ENCODE data around the gene SPAG16.

Gene SPAG16

DNA sequence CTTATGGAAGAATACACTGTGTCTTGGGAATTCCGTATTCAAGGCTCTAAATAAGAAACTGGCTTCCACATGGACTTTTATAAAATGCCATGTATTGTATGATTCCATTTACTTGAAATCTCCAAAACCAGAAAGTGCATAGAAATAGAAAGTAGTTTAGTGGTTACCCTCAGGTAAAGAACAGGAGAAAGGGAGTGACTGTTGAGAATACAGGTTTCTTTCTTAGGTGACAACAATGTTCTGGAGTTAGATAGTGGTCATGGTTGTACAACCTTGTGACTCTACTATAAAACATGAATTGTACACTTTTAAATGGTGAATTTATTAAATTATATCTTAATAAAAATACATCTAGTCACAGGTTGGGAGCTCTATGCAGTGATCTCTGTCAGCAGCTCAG is 481.8 kb downstream of the SPAG16 start:
- FAIRE-seq (no peak), DNase-seq (ENCODE audit: insufficient read length, low spot score) (no peak)
- no peak for TF ChIP-seq POLR2A (IDR thresholded peaks at IDR 0.05; ENCODE audit: low read depth, low read length)

DNA sequence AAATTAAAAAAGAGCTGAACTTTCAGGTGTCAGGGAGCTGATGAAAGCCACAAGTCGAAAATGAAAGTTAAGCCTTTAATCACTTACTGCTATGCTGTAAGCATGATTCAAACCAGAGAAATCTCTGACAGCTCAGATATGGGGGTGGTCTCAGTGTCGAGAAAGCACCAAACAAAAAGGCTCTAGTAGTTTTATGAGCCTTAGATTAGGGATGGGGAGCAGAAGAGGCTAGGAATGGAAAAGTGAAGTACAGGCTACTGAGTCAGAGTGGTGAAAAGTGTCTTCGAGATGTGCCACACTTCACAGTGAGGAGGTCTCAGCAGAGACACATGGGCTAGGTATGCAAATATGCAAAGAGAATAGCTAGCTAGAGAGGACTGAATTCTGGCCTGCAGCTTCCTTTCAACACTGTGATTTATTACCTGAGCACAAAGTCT is 482.2 kb downstream of the SPAG16 start:
- FAIRE-seq (no peak), DNase-seq (ENCODE audit: insufficient read length, low spot score) (no peak)
- TF ChIP-seq POLR2A (IDR thresholded peaks at IDR 0.05; ENCODE audit: low read depth, low read length), result no peak

DNA sequence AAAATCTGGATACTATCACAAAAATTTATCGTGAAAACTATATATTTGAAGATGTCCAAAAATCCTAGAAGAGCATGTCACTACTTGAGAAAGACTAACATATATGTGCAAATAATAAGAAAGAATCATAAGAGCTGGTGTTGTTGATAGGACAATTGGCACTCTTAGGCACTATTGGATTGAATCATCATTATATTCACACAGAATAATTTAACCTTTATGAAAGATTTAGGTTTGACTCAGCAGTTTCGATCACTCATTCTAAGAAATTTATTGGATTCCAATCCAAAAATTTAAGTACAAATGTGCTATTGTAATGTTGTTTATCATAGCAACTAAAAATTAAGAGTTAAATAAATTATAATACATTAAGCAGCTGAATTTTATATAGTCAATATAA is 503.6 kb downstream of the SPAG16 start:
- DNase-seq (ENCODE audit: insufficient read length, low spot score) (no peak), FAIRE-seq (no peak)
- TF ChIP-seq POLR2A (IDR thresholded peaks at IDR 0.05; ENCODE audit: low read depth, low read length), result no peak

DNA sequence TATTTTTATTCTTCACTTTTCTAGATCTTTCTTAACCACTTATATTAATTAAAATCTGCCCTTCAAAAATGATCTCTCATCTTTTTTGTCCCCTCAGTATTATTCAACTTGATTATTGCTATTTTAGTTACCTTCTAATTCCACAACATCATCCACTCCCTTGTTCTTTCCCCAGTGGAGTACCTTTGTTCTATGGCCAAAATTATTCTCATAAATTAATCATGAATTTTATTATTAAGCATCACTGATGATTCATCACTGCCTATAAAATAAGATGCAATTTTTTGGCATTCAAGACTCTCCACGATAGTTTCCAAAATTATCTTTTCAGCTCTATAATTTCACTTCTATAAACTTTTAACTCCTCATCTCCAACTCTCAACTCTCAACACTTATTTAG is 505.7 kb downstream of the SPAG16 start:
- DNase-seq (ENCODE audit: insufficient read length, low spot score) (no peak), FAIRE-seq (no peak)
- TF ChIP-seq POLR2A (IDR thresholded peaks at IDR 0.05; ENCODE audit: low read depth, low read length), result no peak

DNA sequence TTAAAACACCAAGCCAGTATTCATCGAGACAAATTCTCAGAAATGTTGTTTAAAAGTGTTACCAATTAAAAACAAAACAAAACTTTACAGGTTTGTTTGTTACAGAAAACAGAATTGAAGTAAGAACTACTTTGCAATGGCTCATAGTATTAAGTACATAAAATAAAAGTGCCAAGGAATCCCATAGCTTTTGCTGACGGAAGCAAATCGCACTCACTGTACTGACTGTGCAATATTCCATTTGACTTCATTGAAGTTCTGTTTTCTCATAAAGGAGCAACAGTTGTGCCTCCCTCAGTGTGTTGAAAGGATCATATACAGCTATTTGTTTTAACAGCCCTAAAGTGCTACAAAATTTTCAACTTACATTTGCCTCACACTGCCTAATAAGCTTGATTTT is 507.8 kb downstream of the SPAG16 start:
- no peak for TF ChIP-seq POLR2A (IDR thresholded peaks at IDR 0.05; ENCODE audit: low read depth, low read length)
- FAIRE-seq, result no peak
- DNase-seq (ENCODE audit: insufficient read length, low spot score), result no peak

DNA sequence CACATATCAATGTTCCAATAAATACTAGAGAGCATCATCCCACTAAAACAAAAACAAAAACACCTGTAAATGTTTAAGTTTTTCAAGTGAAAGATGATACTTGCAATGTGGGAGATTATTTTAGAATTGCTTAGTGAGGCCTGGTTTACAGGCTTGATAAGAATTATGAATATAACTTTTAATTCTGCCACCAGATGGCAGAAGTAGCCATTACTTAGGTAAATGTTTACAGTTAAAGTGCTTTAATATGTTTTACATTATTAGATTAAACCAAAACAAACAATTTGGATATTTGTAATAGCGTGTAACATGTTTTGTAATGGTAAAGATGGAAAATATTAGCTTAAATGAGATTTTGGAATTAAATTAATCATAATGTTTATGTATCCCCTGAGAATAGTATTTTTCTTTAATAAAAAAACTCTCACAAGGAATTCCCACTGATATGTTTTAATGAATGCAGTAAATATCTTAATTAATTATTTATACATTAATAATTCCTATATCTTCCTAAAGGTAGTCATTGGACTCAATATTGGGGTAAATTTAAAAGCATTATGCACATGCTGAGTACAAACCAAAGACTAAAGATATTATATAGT is 522.0 kb downstream of the SPAG16 start:
- no peak for FAIRE-seq
- TF ChIP-seq POLR2A (IDR thresholded peaks at IDR 0.05; ENCODE audit: low read depth, low read length), result no peak
- DNase-seq (ENCODE audit: insufficient read length, low spot score), result no peak

DNA sequence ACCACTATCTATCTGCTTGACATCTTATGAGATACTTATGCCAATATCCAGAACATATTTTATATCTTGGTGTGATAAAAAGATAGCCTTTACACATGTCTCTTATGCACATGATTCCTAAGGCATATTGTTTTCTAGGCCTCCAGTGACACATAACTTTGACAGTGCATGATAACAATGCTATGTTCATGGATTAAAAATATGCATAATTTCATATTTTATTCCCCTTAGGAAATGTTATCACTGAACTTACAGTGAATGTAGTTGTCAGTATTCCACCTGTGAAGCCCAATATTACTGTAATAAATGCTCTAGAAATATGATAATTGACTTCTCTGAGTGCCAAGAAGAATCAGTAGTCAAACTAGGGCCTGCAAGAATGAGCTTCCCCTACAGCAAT is 532.3 kb downstream of the SPAG16 start:
- DNase-seq (ENCODE audit: insufficient read length, low spot score), result no peak
- TF ChIP-seq POLR2A (IDR thresholded peaks at IDR 0.05; ENCODE audit: low read depth, low read length), result no peak
- no peak for FAIRE-seq

DNA sequence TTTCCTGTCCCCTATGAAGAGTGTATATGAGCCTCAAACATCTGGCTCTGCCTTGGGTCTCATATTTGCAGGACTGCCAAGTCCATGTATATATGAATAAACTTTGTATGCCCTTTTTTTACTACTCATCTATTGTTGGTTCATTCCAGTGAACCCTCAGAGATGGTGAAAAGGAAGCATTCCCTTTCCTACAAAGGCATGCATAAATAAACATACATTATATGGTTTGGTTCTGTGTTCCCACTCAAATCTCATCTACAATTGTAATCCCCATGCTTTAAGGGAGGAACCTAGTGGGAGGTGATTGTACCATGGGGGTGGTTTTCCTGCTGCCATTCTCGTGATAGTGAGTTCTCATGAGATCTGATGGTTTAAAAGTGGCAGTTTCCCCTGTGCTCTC is 534.2 kb downstream of the SPAG16 start:
- no peak for FAIRE-seq
- DNase-seq (ENCODE audit: insufficient read length, low spot score), result no peak
- TF ChIP-seq POLR2A (IDR thresholded peaks at IDR 0.05; ENCODE audit: low read depth, low read length), result no peak

DNA sequence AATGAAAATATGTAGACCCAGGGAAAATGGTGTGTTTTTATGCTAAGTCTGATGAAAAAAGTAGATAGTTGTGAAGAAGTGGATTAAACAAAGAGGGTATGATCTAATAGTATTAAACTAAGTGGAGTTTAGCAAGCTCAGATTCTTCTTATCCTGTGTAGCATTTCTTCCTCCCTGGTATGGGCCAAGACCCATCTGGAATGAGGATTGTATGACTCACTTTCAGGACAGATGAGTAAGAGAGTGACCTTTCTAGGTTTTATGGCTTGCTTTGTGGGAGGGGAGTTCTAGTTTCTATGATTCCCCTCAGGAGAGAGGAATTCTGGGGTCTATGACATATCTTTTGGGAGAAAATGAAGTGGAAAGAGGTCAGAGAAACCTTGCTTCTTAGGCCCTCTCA is 550.1 kb downstream of the SPAG16 start:
- TF ChIP-seq POLR2A (IDR thresholded peaks at IDR 0.05; ENCODE audit: low read depth, low read length), result no peak
- peak; percentile 7 for DNase-seq (ENCODE audit: insufficient read length, low spot score)
- peak; percentile 76 for FAIRE-seq

DNA sequence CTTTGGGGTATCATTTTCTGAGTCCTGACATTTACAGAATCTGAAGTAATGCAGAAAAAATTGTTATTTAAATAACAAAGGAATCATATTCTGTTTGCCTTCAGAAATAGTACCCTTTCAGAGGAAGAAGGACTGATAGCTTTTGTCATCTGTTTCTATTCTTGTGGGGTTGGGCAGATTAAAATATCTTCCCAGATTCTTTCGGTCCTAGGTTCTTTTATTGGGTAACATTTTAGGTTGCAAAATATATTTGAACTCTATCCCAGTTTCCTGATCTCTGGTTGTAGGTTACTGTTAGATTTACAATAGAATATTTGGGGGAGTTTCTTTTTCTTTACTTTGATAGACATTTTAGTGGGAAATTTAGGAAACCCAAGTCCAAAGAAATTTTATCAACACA is 550.5 kb downstream of the SPAG16 start:
- no peak for DNase-seq (ENCODE audit: insufficient read length, low spot score)
- FAIRE-seq, result no peak
- no peak for TF ChIP-seq POLR2A (IDR thresholded peaks at IDR 0.05; ENCODE audit: low read depth, low read length)

DNA sequence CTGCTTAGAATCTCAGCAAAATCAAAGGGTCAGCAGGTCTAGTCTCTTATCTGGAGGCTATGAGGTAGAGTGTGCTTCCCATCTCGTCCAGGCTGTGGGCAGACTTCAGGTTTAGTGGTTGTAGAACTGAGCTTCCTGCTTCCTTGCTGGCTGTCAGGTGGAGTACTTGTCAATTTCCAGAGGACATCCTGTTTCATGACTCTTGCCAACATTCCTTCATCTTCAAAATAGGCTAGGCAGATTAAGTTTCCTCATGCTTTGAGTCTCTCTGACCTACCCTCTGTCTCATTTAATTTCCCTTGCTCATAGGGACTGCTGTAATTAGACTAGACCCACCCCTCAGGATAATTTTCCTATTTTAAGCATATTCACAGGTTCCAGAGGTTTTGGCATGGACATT is 562.6 kb downstream of the SPAG16 start:
- DNase-seq (ENCODE audit: insufficient read length, low spot score) (no peak), FAIRE-seq (no peak)
- TF ChIP-seq POLR2A (IDR thresholded peaks at IDR 0.05; ENCODE audit: low read depth, low read length), result no peak

DNA sequence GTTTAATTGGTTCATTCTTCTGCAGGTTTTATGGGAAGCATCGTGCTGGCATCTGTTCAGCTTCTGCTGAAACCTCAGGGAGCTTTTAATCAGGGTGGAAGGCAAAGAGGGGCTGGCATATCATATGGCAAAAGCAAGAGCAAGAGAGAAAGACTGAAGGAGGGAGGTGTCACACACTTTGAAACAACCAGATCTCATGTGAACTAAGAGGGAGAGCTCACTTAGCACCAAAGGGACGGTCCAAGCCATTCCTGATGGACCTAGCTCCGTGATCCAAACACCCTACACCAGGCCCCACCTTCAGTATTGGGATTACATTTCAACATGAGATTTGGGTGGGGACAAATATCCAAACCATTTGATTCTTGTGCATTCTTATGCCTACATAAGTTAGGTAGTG is 563.1 kb downstream of the SPAG16 start:
- no peak for FAIRE-seq
- DNase-seq (ENCODE audit: insufficient read length, low spot score), result no peak
- no peak for TF ChIP-seq POLR2A (IDR thresholded peaks at IDR 0.05; ENCODE audit: low read depth, low read length)

DNA sequence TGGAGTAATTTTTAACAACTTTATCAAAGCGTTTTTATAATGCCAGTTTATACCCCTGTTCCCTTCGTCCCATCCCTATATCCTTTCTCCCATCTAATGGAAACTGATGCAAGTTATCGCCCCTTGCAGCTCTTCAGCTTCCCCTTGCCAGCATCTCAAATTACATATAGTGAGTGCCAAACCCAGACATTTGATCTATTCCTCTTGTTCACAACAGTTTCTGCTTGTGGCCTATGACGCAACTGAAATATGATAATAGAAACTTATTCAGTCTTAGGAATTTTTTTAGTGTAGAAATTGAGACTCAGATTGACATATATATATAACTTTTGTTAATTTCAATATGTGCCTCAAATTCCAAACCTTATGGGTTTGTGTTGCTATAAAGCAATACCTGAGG is 564.4 kb downstream of the SPAG16 start:
- DNase-seq (ENCODE audit: insufficient read length, low spot score) (no peak), FAIRE-seq (no peak)
- no peak for TF ChIP-seq POLR2A (IDR thresholded peaks at IDR 0.05; ENCODE audit: low read depth, low read length)

DNA sequence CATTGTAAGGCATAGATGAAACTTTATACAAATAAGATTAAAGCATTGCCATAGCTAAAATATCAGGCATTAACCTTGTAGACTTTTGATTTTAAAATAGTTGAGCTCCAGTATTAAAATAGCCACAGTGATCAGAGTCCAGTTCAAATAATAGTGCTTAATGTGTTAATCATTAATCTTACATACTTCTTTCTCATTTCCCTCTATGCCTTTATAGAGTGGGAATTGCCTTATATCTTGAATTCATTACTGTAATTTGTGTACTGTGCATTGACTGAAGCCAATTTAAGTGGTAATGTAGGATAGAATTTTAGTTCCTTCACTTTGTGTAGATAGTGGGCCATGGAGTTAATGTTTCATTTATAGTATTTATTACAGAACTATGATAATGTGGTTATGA is 577.4 kb downstream of the SPAG16 start:
- FAIRE-seq (no peak), DNase-seq (ENCODE audit: insufficient read length, low spot score) (no peak)
- TF ChIP-seq POLR2A (IDR thresholded peaks at IDR 0.05; ENCODE audit: low read depth, low read length), result no peak

DNA sequence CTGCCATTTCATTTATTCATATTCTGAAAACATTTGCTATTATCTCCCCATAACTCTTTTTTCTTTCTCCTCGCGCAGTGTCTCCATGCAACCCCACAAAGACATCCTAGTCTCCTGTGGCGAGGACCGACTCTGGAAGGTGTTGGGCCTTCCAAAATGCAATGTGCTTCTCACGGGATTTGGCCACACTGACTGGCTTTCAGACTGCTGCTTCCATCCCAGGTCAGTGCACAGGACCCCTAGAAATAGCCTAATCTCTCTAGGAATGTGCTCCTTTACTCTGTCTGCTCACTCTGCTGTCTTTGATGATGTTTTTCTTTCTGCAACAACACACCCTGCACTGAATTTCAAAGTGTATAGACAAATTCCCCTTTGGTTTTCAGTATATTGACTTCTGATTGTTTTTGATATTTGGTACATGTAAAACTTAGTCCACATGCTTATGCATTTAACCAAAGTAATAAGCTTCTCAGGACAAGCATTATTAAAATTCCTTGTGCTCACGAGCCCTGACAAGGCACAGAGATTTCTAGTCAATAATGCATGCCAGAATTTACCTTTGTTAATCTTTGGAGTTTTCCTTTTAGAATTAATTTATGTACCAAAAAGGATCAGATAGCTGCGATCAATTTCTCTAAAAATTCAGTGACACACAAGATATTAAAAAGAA is 578.3 kb downstream of the SPAG16 start:
- DNase-seq (ENCODE audit: insufficient read length, low spot score) (no peak), FAIRE-seq (no peak)
- no peak for TF ChIP-seq POLR2A (IDR thresholded peaks at IDR 0.05; ENCODE audit: low read depth, low read length)

All from H54 (cell line).